Measurements from ENCODE around the gene CADM4.
A peak's percentile ranks its signal among the peaks of the same experiment; 100 is the strongest.

CADM4 gene

GRCh38 chr19:43586346-43586745 lies 53.3 kb downstream of the CADM4 start:
- DNase-seq (ENCODE audit: low read depth in 3 of 3) = no peak

GRCh38 chr19:43584484-43584883 lies 55.2 kb downstream of the CADM4 start:
- no peak for DNase-seq (ENCODE audit: low read depth in 3 of 3)

- no peak for DNase-seq (ENCODE audit: low read depth in 3 of 3)
Observed at GRCh38 chr19:43582495-43582894, 57.2 kb downstream of the CADM4 start.

GRCh38 chr19:43581467-43581866 lies 58.2 kb downstream of the CADM4 start:
- DNase-seq (ENCODE audit: low read depth in 3 of 3) = no peak

- DNase-seq (ENCODE audit: low read depth in 3 of 3) = no peak
Observed at GRCh38 chr19:43578787-43579186, 60.9 kb downstream of the CADM4 start.

- DNase-seq (ENCODE audit: low read depth in 3 of 3) = no peak
Observed at GRCh38 chr19:43575955-43576878, 63.4 kb downstream of the CADM4 start.

GRCh38 chr19:43575156-43575950 lies 64.3 kb downstream of the CADM4 start, which contains the start of the genes PINLYP and XRCC1:
TSS of gene PINLYP (plus strand) at chr19:43575801. CDS start at chr19:43577192, 1,391 bp downstream.
TSS of gene XRCC1 (minus strand) at chr19:43575527. CDS start at chr19:43575458, 69 bp downstream.
- DNase-seq (ENCODE audit: low read depth in 3 of 3) = peak; percentile 92 to 97 (median 95)

- DNase-seq (ENCODE audit: low read depth in 3 of 3) = no peak
Observed at GRCh38 chr19:43574424-43575155, 65.1 kb downstream of the CADM4 start.
